Left colon (tissue), 2 donors: ENCODE results near the gene PEAK1. TPM values are rescaled to one million over a fixed set of nuclear protein-coding genes. Genes with fewer than 3 reads are reported as not detected.

Experiments used
- ATAC-seq: fragments of 200-7000 bp; cut with Tn5 transposase; one replicate; pipeline ENCODE4 v1.9.1; 2020; ENCODE audit warnings: mild to moderate bottlenecking, moderate library complexity
- DNase-seq, 2 donors: peaks; one replicate each; pipeline ENCODE4 v3.0.0-alpha.2; 2020
- intact Hi-C, 2 donors: fragments of 100-400 bp; cut with DNase I in 1 of 2; cut with micrococcal nuclease in 1 of 2; formaldehyde crosslinking; loops; one replicate each; pipeline versions ENCODE4 v1.11.2 to v1.14.0; 2022; cut with DNase I, micrococcal nuclease
- total RNA-seq, 2 donors: library from RNA; stranded (reverse); fragmentation: NEBNext Ultra II Directional; extraction: Animal tissue kit (Norgen Biotek cat#: 25700); gene quantifications; one replicate each; pipeline ENCODE4 v1.2.1, GENCODE V29; 2021
- donor health status: DM: no; HTN: no; CAD: no.
- donor health status: DM: yes; HTN: yes; CAD: no.

PEAK1 gene
- total RNA-seq, 2 donors from 2014 or later, result 57.0 to 57.5 TPM

- DNase-seq (no peak), ATAC-seq (no peak)
- intact Hi-C loops, result no loop called here
These were observed 323.8 kb downstream of the PEAK1 start for GRCh38 chr15:77096138-77096537.

- intact Hi-C loops, result no loop called here
- no peak for ATAC-seq
These were observed 325.4 kb downstream of the PEAK1 start for GRCh38 chr15:77094397-77095030.

GRCh38 chr15:77093436-77093835, 326.5 kb downstream of the PEAK1 start:
- ATAC-seq (no peak), DNase-seq (no peak)
- intact Hi-C loops, result no loop called here

More at GRCh38 chr15:77094397-77095030, 325.4 kb downstream of the PEAK1 start:
- no peak for DNase-seq

GRCh38 chr15:77091097-77091496, 328.8 kb downstream of the PEAK1 start:
- ATAC-seq (no peak), DNase-seq (no peak)
- intact Hi-C loops, result no loop called here

- intact Hi-C loops, result no loop called here
- ATAC-seq (no peak), DNase-seq (no peak)
These were observed 332.7 kb downstream of the PEAK1 start for GRCh38 chr15:77087213-77087612.

- DNase-seq (no peak), ATAC-seq (no peak)
- intact Hi-C loops, result no loop called here
These were observed 334.6 kb downstream of the PEAK1 start for GRCh38 chr15:77085297-77085696.

- ATAC-seq (no peak), DNase-seq (no peak)
- intact Hi-C loops, result no loop called here
These were observed 335.5 kb downstream of the PEAK1 start for GRCh38 chr15:77084436-77084835.

GRCh38 chr15:77083381-77084160, 336.3 kb downstream of the PEAK1 start:
- DNase-seq, result peak; percentile 83 to 90
- intact Hi-C loops, result no loop called here
- ATAC-seq, result peak; percentile 100

GRCh38 chr15:77081971-77082370, 337.9 kb downstream of the PEAK1 start:
- DNase-seq, result no peak
- intact Hi-C loops, result no loop called here
- ATAC-seq, result no peak

- no peak for ATAC-seq
- DNase-seq, result no peak
- intact Hi-C loops, result no loop called here
These were observed 343.5 kb downstream of the PEAK1 start for GRCh38 chr15:77076323-77076915.

- peak; percentile 44 for ATAC-seq
- intact Hi-C loops, result no loop called here
- DNase-seq, result peak in 1 of 2 donors; percentile 31
These were observed 344.4 kb downstream of the PEAK1 start for GRCh38 chr15:77075528-77075927.

GRCh38 chr15:77074350-77074749, 345.6 kb downstream of the PEAK1 start:
- DNase-seq (no peak), ATAC-seq (no peak)
- intact Hi-C loops, result no loop called here

- ATAC-seq (no peak), DNase-seq (no peak)
- intact Hi-C loops, result no loop called here
These were observed 348.3 kb downstream of the PEAK1 start for GRCh38 chr15:77071305-77072223.

GRCh38 chr15:77070495-77071304, 349.2 kb downstream of the PEAK1 start, which contains the start of gene TSPAN3:
TSPAN3 (minus strand) TSS chr15:77071109; CDS start chr15:77070954, 155 bp downstream.
- peak; percentile 94 for DNase-seq
- intact Hi-C loops, result no loop called here
- peak; percentile 64 for ATAC-seq

GRCh38 chr15:77070180-77070494, 349.8 kb downstream of the PEAK1 start:
- intact Hi-C loops, result no loop called here
- DNase-seq (no peak), ATAC-seq (no peak)

- intact Hi-C loops, result no loop called here
- DNase-seq (peak; percentile 68 to 79), ATAC-seq (peak; percentile 57)
These were observed 350.3 kb downstream of the PEAK1 start for GRCh38 chr15:77069521-77070121.

GRCh38 chr15:77068633-77069032, 351.3 kb downstream of the PEAK1 start:
- intact Hi-C loops, result no loop called here
- ATAC-seq (no peak), DNase-seq (no peak)
